Measurements from ENCODE around the gene SBNO2.

The SBNO2 gene

GRCh38 chr19:1173845-1174809 is at the start of gene SBNO2:
TSS of gene SBNO2 (minus strand) at chr19:1174268. CDS start at chr19:1154276, 19,992 bp downstream.
- peak within 1 kb of the TSS; percentile 80 for H3K4me3 ChIP-seq (ENCODE audit: low read length)
- DNase-seq (ENCODE audit: low read depth), result no peak
- TF ChIP-seq CTCF (conservative IDR thresholded peaks at IDR 0.05; ENCODE audit: low read depth, low read length), result no peak

- DNase-seq (ENCODE audit: low read depth), result no peak
- peak; percentile 68 for TF ChIP-seq CTCF (conservative IDR thresholded peaks at IDR 0.05; ENCODE audit: low read depth, low read length)
These were observed 49.2 kb upstream of the SBNO2 start for GRCh38 chr19:1223018-1223855.

GRCh38 chr19:1222394-1222793 is 48.3 kb upstream of the SBNO2 start:
- H3K4me3 ChIP-seq (ENCODE audit: low read length), result no peak overlapping the region
- peak; percentile 28 for TF ChIP-seq CTCF (conservative IDR thresholded peaks at IDR 0.05; ENCODE audit: low read depth, low read length)
- DNase-seq (ENCODE audit: low read depth), result no peak

More at GRCh38 chr19:1223018-1223855, 49.2 kb upstream of the SBNO2 start:
- H3K4me3 ChIP-seq (ENCODE audit: low read length), result no peak overlapping the region

- no peak overlapping the region for H3K4me3 ChIP-seq (ENCODE audit: low read length)
- TF ChIP-seq CTCF (conservative IDR thresholded peaks at IDR 0.05; ENCODE audit: low read depth, low read length), result no peak
- no peak for DNase-seq (ENCODE audit: low read depth)
These were observed 47.8 kb upstream of the SBNO2 start for GRCh38 chr19:1221904-1222255.

GRCh38 chr19:1220976-1221903 is 47.2 kb upstream of the SBNO2 start:
- no peak overlapping the region for H3K4me3 ChIP-seq (ENCODE audit: low read length)
- TF ChIP-seq CTCF (conservative IDR thresholded peaks at IDR 0.05; ENCODE audit: low read depth, low read length), result peak; percentile 74
- DNase-seq (ENCODE audit: low read depth), result no peak

GRCh38 chr19:1220477-1220930 is 46.4 kb upstream of the SBNO2 start:
- no peak for DNase-seq (ENCODE audit: low read depth)
- TF ChIP-seq CTCF (conservative IDR thresholded peaks at IDR 0.05; ENCODE audit: low read depth, low read length), result no peak
- no peak overlapping the region for H3K4me3 ChIP-seq (ENCODE audit: low read length)

Measured in retinal pigment epithelial cell (primary cell).